GM12878 (cell line): ENCODE results near the gene OLFML2A. TPM values are rescaled to one million over a fixed set of nuclear protein-coding genes. Genes with fewer than 3 reads are reported as not detected.

Source experiments
- ATAC-seq: fragments of 200-7000 bp; cut with Tn5 transposase; 3 replicates; pipeline ENCODE4 v1.9.1; 2020; ENCODE audit warnings: mild to moderate bottlenecking, moderate library complexity
- BruUV-seq: library from RNA; stranded (reverse); fragments of 400-500 nt; replicated peaks from 2 replicates; lab custom pipeline; 2021; lab: Mats Ljungman, UMichigan
- CTCF ChIA-PET: fragments of 300-600 bp; sonication (Branson Sonifier 250); formaldehyde crosslinking; extraction: SDS; loops from one replicate; lab custom pipeline; 2021; ENCODE audit warnings: inconsistent platforms; lab: Yijun Ruan, JAX
- POLR2A ChIA-PET: fragments of 350-600 bp; formaldehyde crosslinking; extraction: SDS; loops from one replicate; lab custom pipeline; 2021; ENCODE audit warnings: inconsistent platforms; lab: Charles Lee
- RAD21 ChIA-PET: fragments of 300-600 bp; sonication (Branson Sonifier 250); formaldehyde crosslinking; loops from one replicate; lab custom pipeline; 2023; ENCODE audit warnings: antibody characterized with exemption; ENCODE audit not compliant: unreplicated experiment; lab: Charles Lee
- SMC1A ChIA-PET: fragments of 300-600 bp; sonication (Branson Sonifier 250); formaldehyde crosslinking; loops from one replicate; lab custom pipeline; 2023; ENCODE audit not compliant: unreplicated experiment, uncharacterized antibody; lab: Charles Lee
- DNase-seq: peaks from one replicate; pipeline ENCODE4 v3.0.0-alpha.2; 2011; ENCODE audit warnings: low read depth, low spot score
- FAIRE-seq: peaks from 3 replicates; lab custom pipeline; 2011; peaks lifted over from hg19 to GRCh38; lab: Jason Lieb, UNC
- H2AFZ ChIP-seq: 2 replicates; pipeline ENCODE4 v1.6.0; 2011; ENCODE audit warnings: low read depth, low read length, control low read depth; ENCODE audit not compliant: control insufficient read depth
- H3K27ac ChIP-seq: 2 replicates; pipeline ENCODE4 v1.5.1; 2011; ENCODE audit warnings: control low read depth; ENCODE audit not compliant: control insufficient read depth, insufficient read depth
- H3K27me3 ChIP-seq, 2 experiments: replicated peaks in 1 of 2; 2 replicates each; pipeline versions ENCODE4 v1.6.0 to v1.6.1; 2011; ENCODE audit warnings: low read length in 1 of 2; ENCODE audit not compliant: control insufficient read depth in 2 of 2, insufficient read depth in 2 of 2
- H3K36me3 ChIP-seq, 2 experiments: 2 replicates each; pipeline ENCODE4 v1.5.1; 2011; ENCODE audit warnings: low read length in 1 of 2; ENCODE audit not compliant: control insufficient read depth in 2 of 2, insufficient read depth in 2 of 2
- H3K4me1 ChIP-seq: 2 replicates; pipeline ENCODE4 v1.6.1; 2011; ENCODE audit warnings: mild to moderate bottlenecking, low read length, moderate library complexity, mixed read lengths; ENCODE audit not compliant: control insufficient read depth, insufficient read depth
- H3K4me2 ChIP-seq: 2 replicates; pipeline ENCODE4 v1.6.0; 2011; ENCODE audit warnings: control low read depth; ENCODE audit not compliant: control insufficient read depth, insufficient read depth
- H3K4me3 ChIP-seq: fragments of 200-600 bp; sonication (generic); 2 replicates; pipeline ENCODE4 v1.5.1; 2016
- H3K79me2 ChIP-seq: 2 replicates; pipeline ENCODE4 v1.6.0; 2011; ENCODE audit warnings: low read length; ENCODE audit not compliant: control insufficient read depth, insufficient read depth
- H3K9ac ChIP-seq: 2 replicates; pipeline ENCODE4 v1.8.0; 2011; ENCODE audit warnings: low read length, control low read depth, mixed read lengths; ENCODE audit not compliant: control insufficient read depth, insufficient read depth
- H3K9me3 ChIP-seq: replicated peaks from 3 replicates; pipeline ENCODE4 v1.5.1; 2011; ENCODE audit warnings: mild to moderate bottlenecking, low read length; ENCODE audit not compliant: control insufficient read depth, insufficient read depth
- H4K20me1 ChIP-seq: 2 replicates; pipeline ENCODE4 v1.6.0; 2011; ENCODE audit not compliant: control insufficient read depth, insufficient read depth
- BHLHE40 ChIP-seq, 2 experiments: fragments of 450-650 bp in 1 of 2; IDR thresholded peaks; 2 replicates each; pipeline ENCODE4 v1.6.1; 2011 to 2017; ENCODE audit warnings: low read depth in 2 of 2, borderline replicate concordance in 1 of 2, improper control_type of control experiment in 1 of 2, low read length in 1 of 2, mild to moderate bottlenecking in 1 of 2
- CEBPZ ChIP-seq: fragments of 150-350 bp; IDR thresholded peaks from 2 replicates; pipeline ENCODE4 v1.6.1; 2016; ENCODE audit warnings: low read depth, low read length
- CHD1 ChIP-seq: IDR thresholded peaks from 2 replicates; pipeline ENCODE4 v1.6.1; 2012; ENCODE audit warnings: low read depth, low read length, improper control_type of control experiment
- E2F4 ChIP-seq: IDR thresholded peaks from 2 replicates; pipeline ENCODE4 v1.6.1; 2012; ENCODE audit warnings: low read depth, low read length, improper control_type of control experiment
- ESRRA ChIP-seq: IDR thresholded peaks from 2 replicates; pipeline ENCODE4 v1.6.1; 2012; ENCODE audit warnings: mild to moderate bottlenecking, low read length, improper control_type of control experiment
- ETV6 ChIP-seq, 2 experiments: fragments of 450-650 bp in 1 of 2; IDR thresholded peaks in 1 of 2; conservative IDR thresholded peaks in 1 of 2; 2 replicates each; pipeline ENCODE4 v1.6.1; 2014; ENCODE audit warnings: antibody characterized with exemption in 1 of 2, borderline replicate concordance in 1 of 2, low read depth in 1 of 2, mild to moderate bottlenecking in 1 of 2, moderate library complexity in 1 of 2
- JUNB ChIP-seq: IDR thresholded peaks from 2 replicates; pipeline ENCODE4 v1.6.1; 2016; ENCODE audit warnings: antibody characterized with exemption, mild to moderate bottlenecking
- MYC ChIP-seq: IDR thresholded peaks from 2 replicates; pipeline ENCODE4 v1.6.1; 2011; ENCODE audit warnings: mild to moderate bottlenecking, low read length, moderate library complexity, inconsistent platforms; ENCODE audit not compliant: insufficient read depth, insufficient replicate concordance, insufficient read length, severe bottlenecking
- NKRF ChIP-seq: fragments of 450-650 bp; conservative IDR thresholded peaks from 2 replicates; pipeline ENCODE4 v1.6.1; 2017; ENCODE audit warnings: mild to moderate bottlenecking, moderate library complexity
- POLR2A ChIP-seq: IDR thresholded peaks from 2 replicates; pipeline ENCODE4 v1.6.1; 2011; ENCODE audit warnings: low read depth, mild to moderate bottlenecking, low read length
- POLR2AphosphoS5 ChIP-seq: IDR thresholded peaks from 2 replicates; pipeline ENCODE4 v1.6.1; 2011; ENCODE audit warnings: mild to moderate bottlenecking, low read length, inconsistent platforms
- REST ChIP-seq: IDR thresholded peaks from 2 replicates; pipeline ENCODE4 v1.6.1; 2012; ENCODE audit warnings: mild to moderate bottlenecking, low read depth, low read length
- YBX1 ChIP-seq: fragments of 450-650 bp; IDR thresholded peaks from 2 replicates; pipeline ENCODE4 v1.6.1; 2016; ENCODE audit warnings: antibody characterized with exemption
- WGBS: methylation state at CpG from one replicate; pipeline ENCODE4 v1.1.6; 2016; ENCODE audit warnings: low lambda C conversion rate; ENCODE audit not compliant: insufficient replicate concordance, insufficient coverage; ENCODE audit errors: missing lambda C conversion rate; 5-methylcytosine and 5-hydroxymethylcytosine counted together
- in situ Hi-C: fragments of 300-500 bp; cut with MboI; formaldehyde crosslinking; loops from 9 replicates; pipeline ENCODE4 v1.14.3; 2018; ENCODE audit warnings: mixed read lengths
- intact Hi-C: fragments of 100-400 bp; cut with micrococcal nuclease; formaldehyde crosslinking; loops from one replicate; pipeline ENCODE4 v1.14.2; 2022; ENCODE audit not compliant: unreplicated experiment
- polyA plus RNA-seq, 11 experiments: library from polyadenylated mRNA; depleted of rRNA in 4 of 11; unstranded in 6 of 11; stranded (reverse) in 5 of 11; fragments of >200 nt; fragmentation: Nextera tagmentation in 4 of 11; fragmentation: Illumina TruSeq in 1 of 11; extraction: Ambion mirVana in 4 of 11; extraction: Trizol in 1 of 11; gene quantifications; 1 replicate in 1 of 11; 2 replicates in 10 of 11; pipeline versions ENCODE4 v1.2.1 to v1.2.3, GENCODE V29; 2011 to 2016; ENCODE audit warnings: inconsistent platforms in 2 of 11, missing spikeins in 2 of 11, low read depth in 1 of 11
- total RNA-seq, 4 experiments: library from RNA; depleted of rRNA in 3 of 4; stranded (reverse); fragments of >200 nt in 3 of 4; fragmentation: Illumina TruSeq in 1 of 4; extraction: Trizol in 1 of 4; gene quantifications; 2 replicates each; pipeline versions ENCODE4 v1.2.1 to v1.2.3, GENCODE V29; 2013 to 2021

The OLFML2A gene
- total and polyA plus RNA-seq, 10 of the 15 experiments (the other 5 are each of a cell fraction or from before 2014, with no cell fraction given): 0.02 to 0.13 (median 0.10) TPM; not detected in 4

GRCh38 chr9:124843456-124844034, 66.6 kb downstream of the OLFML2A start:
- no peak overlapping the region for H3K27ac ChIP-seq
- RAD21 ChIA-PET: interaction anchor here (1.7 kb wide), 1 partner anchor 9 kb away, joined by 6 read pairs; the partner anchor contains the start of gene WDR38
- H3K36me3 ChIP-seq: no peaks in the 10 kb centered on the region
- no peak for FAIRE-seq
- no peaks in the 10 kb centered on the region for H3K9me3 ChIP-seq
- H3K27me3 ChIP-seq: no peaks in the 10 kb centered on the region
- WGBS: 52% methylated on average over 11 of the region's 11 CpGs
- SMC1A ChIA-PET: no interaction called here
- H3K4me1 ChIP-seq: no peaks in the 10 kb centered on the region
- intact Hi-C loops (no loop called here), in situ Hi-C loops (no loop called here)
- no peak overlapping the region for H3K9ac ChIP-seq
- H4K20me1 ChIP-seq: no peaks in the 10 kb centered on the region
- BruUV-seq: no TSS peak
- no peak for DNase-seq
- no peak overlapping the region for H2AFZ ChIP-seq
- no peak for ATAC-seq
- CTCF ChIA-PET: interaction anchor here (1.6 to 26.5 kb wide), 3 partner anchors 9 to 226 kb away, joined by 4 to 575 read pairs (median 49); partner anchors contain the start of genes NR6A1, OLFML2A and WDR38
- H3K79me2 ChIP-seq: no peaks in the 10 kb centered on the region
- POLR2A ChIA-PET: interaction anchor here (0.6 kb wide), 1 partner anchor 37 kb away, joined by 3 read pairs; no protein-coding TSS in a partner anchor
- H3K4me2 ChIP-seq: no peak overlapping the region
- H3K4me3 ChIP-seq: no peak overlapping the region
- TF ChIP-seq ETV6 (conservative IDR thresholded peaks at IDR 0.05 in 1 of 2, IDR thresholded peaks at IDR 0.05 in 1 of 2; ENCODE audit: borderline replicate concordance in 1 of 2, low read depth in 1 of 2): no peak
- TF ChIP-seq ESRRA: no peak
- no peak for TF ChIP-seq CEBPZ
- TF ChIP-seq CHD1: no peak
- no peak for TF ChIP-seq POLR2A
- no peak for TF ChIP-seq NKRF
- no peak for TF ChIP-seq MYC
- TF ChIP-seq JUNB: no peak
- no peak for TF ChIP-seq POLR2AphosphoS5
- no peak for TF ChIP-seq E2F4
- no peak for TF ChIP-seq REST
- no peak for TF ChIP-seq YBX1
- no peak for TF ChIP-seq BHLHE40 (IDR thresholded peaks at IDR 0.05; ENCODE audit: borderline replicate concordance in 1 of 2, low read depth in 2 of 2, low read length in 1 of 2)
